GM18502 (cell line): ENCODE results near the gene CRYL1.
A peak's percentile ranks its signal among the peaks of the same experiment; 100 is the strongest.

Experiments used
- ATAC-seq: cut with Tn5 transposase; IDR thresholded peaks from one replicate; pipeline ENCODE4 v1.9.1; 2021; ENCODE audit warnings: mild to moderate bottlenecking; ENCODE audit not compliant: unreplicated experiment, poor library complexity

CRYL1 gene

GRCh38 chr13:20430296-20430695 is 95.4 kb downstream of the CRYL1 start:
- no peak for ATAC-seq

- no peak for ATAC-seq
Measured at GRCh38 chr13:20429682-20430081, 96.0 kb downstream of the CRYL1 start.

DNA sequence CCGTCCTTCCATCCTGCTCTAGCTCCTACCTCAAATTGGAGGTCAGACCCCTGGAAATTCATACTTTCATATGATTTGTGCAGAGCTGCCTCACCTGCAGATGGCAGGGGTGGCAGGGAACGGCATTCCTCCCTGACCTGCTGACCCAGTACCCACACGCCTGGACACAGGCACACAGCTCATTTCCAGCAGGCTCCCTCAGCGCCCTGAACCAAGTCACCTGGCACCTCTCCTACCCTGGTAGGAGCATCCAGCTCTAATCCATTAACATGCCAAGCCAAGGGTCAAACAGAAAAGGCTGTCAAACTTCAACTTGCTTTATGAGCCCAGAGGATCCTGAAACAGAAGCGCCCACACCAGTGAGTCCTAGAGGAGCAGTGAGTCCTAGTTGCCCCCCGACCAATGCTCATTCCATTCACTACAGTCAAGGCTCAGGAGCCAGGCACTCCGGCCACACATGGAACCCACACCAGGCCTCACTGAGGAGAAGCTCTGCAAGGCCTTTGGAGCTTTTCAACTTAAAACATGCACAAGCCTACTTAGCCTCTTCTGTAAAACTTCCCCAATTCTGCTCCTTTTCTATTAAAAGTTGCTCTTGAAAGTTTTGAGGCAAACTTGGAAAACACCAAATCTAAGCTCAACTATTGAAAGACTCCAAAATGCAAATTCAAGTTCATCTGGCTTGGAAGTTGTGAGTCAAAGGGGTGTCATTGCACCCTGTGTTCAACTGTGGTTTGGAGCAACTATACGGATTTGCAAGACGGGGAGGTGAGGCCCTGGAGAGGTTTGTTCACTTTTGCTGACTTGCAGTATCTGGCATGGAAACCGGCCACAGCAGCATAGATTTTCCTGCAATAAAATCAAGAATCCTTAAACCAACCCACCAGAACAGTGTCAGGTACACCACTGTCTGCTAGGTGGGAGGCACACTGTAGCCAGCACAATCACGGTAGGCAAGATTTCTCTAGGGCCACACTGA is 96.7 kb downstream of the CRYL1 start:
- ATAC-seq: no peak

DNA sequence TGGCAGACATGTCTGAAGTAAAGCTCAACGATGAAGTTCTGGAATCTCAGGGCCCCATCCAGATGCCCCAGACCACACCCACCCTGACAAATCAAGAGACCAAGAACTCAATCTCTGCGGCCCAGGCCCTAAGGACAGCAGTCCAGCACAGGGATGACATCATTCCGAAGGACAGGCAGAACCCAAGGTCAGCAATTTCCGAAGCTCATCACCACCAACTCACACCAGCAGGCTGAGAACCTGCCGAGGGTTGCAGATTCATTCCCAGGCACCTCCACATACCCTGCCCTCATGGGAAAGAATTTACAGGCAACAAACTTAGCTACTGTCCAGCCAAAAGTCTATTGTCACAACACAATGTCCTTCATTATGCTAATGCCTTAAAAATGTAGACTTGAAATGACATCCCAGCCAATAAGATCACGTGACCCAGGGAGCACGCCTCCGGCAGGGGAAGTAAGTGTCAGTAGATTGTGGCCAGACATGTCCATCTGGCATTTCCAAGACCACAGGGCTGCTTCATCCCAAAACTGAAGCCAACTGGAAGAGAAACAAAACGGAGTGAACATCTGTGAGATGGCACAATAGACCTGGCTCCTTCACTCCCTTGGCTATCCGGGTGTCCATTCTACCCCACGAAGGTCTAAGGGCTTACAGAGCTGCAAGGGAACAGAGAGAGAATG is 98.8 kb downstream of the CRYL1 start:
- ATAC-seq: no peak

GRCh38 chr13:20425819-20426219 is 99.8 kb downstream of the CRYL1 start:
- ATAC-seq: peak; percentile 86

- ATAC-seq: no peak
Measured at GRCh38 chr13:20424949-20425348, 100.7 kb downstream of the CRYL1 start.

DNA sequence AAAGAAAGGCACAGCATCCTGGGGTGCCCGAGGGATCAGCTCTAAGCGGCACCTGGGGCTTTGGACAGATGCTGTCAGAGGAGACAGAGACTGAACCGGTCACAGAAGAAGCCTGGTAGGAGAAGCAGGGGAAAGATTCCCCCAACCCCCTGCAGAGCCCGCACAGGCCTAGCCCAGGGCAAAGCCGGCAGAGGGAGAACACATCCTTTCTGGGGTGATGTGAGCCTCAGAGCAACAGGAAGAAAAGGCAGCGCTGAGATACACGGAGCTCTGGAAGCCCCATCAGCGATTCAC is 101.2 kb downstream of the CRYL1 start:
- no peak for ATAC-seq

GRCh38 chr13:20422362-20422761 is 103.3 kb downstream of the CRYL1 start:
- no peak for ATAC-seq

GRCh38 chr13:20420938-20421337 is 104.7 kb downstream of the CRYL1 start:
- ATAC-seq: no peak

GRCh38 chr13:20418953-20419352 is 106.7 kb downstream of the CRYL1 start:
- ATAC-seq: no peak

DNA sequence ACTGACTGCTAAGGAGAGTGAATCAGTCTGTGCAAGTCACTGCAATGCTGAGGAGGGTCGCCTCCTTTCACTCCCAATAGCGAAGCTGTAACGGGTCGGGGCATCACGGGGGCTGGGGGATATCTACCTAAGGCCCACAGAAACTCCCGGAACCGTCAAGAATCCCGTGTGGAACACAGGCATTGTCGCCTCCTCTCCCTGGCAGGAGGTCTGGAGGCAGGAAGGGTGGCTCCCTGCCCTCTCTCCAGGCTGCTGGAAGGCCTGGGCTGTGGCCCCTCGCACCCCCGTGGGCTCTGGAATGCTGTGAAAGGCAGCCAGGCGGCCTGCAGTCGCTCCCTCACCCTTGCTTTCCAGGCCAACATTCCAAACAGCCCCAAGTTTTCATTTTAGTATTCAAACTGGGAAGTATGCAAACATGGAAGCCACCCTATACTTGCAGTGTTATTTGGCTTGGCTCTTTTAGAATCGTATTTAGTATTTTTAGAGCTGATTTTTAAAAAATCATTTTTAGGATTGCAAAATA is 109.4 kb downstream of the CRYL1 start:
- no peak for ATAC-seq

DNA sequence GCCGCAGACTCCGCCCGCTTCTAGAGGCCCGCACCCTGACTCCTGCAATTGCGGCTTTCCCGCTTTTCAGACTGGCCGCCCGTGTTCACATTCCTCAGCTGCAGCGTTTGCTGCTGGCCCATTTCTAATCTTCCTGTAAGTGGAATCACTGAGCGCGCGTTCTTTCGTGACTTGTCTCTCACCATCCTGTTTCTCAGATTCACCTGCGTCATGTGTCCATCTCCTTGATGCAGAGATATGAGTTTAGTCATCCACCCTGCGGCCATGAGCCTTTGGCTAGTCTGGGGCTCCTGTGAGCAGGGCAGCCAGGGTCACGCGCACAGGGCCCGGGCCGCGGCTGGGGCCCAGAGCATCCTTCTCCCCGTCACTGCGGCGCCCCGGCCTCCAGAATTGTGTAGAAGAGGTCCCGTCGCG is 110.0 kb downstream of the CRYL1 start:
- ATAC-seq: no peak

DNA sequence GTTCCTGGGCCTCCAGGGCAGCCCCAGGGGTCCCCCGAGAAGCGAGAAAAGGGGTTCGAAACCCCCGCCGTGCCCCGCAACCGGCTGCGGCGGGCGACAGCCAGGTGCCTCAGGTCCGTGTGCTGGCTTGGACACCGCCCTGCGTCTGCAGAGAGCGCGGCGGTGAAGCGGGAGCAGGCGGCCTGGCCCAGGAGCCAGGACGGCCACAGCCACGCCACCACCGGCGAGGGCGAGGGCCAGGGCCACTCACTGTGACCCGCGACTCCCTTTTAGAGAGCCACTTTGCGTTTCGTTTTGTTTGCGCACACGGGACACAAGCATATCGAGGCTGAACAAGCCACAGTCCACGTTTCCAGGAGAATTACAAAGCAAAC is 110.4 kb downstream of the CRYL1 start:
- ATAC-seq: no peak

DNA sequence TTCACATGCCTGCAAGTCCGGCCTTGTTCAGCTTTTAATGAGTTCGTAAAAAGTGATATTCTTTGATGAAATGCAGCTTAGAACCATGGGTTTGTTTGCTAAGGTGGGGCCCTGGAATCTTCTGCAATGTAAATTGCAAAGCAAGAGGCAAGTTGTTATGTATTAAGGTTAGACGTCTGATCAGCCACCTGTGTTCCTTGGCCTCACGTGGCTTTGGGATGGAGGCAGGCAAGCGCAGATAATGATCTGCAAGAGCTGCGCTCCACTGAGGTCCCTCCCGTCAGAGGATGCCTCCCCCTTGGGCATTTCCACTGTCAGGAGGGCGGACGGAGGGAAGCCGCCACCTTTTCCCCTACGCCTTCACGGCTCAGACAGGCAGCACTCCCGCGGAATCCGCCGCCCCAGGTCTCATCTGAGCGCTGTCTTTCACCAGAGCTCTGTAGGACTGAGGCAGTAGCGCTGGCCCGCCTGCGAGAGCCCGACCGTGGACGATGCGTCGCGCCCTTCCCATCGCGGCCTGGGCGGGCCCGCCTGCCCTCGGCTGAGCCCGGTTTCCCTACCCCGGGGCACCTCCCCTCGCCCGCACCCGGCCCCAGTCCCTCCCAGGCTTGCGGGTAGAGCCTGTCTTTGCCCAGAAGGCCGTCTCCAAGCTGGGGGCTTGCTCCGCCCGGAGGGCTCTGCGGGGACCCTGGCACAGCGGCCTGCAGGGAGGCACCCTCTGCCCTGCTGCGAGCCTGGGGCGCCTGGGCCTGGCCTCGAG is 110.9 kb downstream of the CRYL1 start:
- no peak for ATAC-seq

- ATAC-seq: no peak
Measured at GRCh38 chr13:20412691-20413355, 112.8 kb downstream of the CRYL1 start.

- ATAC-seq: peak; percentile 97
Measured at GRCh38 chr13:20411638-20412342, 113.9 kb downstream of the CRYL1 start.

DNA sequence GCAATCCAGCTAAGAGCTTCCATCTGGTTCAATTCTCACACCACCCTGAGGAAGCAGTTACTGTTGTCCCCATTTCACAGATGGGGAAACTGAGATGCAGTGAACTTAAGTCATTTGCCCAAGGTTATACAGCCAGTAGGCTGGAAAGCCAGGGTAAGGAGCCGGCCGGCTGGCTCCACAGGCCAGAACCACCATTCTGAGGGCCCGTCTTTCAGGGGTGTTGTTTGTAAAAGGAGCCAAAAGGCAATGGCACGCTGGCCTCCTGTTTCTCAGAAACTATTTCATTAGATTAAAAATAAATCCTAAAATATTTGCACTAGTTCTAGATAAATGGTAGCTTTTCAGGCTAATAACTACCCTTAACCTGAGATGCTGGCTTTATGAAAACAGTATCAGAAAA is 114.9 kb downstream of the CRYL1 start:
- no peak for ATAC-seq

GRCh38 chr13:20408181-20408580 is 117.5 kb downstream of the CRYL1 start:
- no peak for ATAC-seq

GRCh38 chr13:20407759-20408158 is 117.9 kb downstream of the CRYL1 start:
- no peak for ATAC-seq

GRCh38 chr13:20405691-20406090 is 120.0 kb downstream of the CRYL1 start:
- no peak for ATAC-seq
